ENCODE results near the gene MAGEA9.
A peak's percentile ranks its signal among the peaks of the same experiment; 100 is the strongest.
"Not testable (repeated sequence)": the region's sequence is repeated elsewhere in the genome, so short reads cannot be mapped to it uniquely, and the experiment has no call there.

The MAGEA9 gene

DNA sequence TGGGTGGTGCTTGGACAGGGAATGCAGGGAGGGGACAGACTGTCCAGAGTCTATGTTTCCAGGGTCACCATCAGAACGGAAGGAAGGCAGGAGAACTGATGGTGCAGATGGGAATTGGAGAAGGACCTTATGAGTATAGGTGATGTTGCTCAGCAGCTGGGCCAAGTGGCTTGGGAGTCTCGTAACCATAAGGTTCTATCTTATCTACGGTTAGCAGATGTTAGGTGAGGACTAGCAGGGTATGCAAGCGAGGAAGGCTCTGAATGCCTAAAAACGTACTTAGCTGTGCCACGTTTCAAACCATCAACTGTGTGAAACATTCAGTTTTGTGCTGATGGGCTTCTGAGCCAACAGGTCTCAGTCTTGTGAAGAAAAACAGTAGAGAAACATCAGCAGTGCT lies 22.4 kb downstream of the MAGEA9 start:
- FAIRE-seq = no peak

GRCh38 chrX:149807747-149808458 lies 26.2 kb downstream of the MAGEA9 start:
- DNase-seq (ENCODE audit: low spot score) = no peak
- FAIRE-seq = no peak

More for the DNA sequence above, 22.4 kb downstream of the MAGEA9 start:
- no peak for DNase-seq (ENCODE audit: low spot score)

- FAIRE-seq = no peak
- no peak for DNase-seq (ENCODE audit: low spot score)
These were observed 36.9 kb downstream of the MAGEA9 start for GRCh38 chrX:149818652-149819051.

DNA sequence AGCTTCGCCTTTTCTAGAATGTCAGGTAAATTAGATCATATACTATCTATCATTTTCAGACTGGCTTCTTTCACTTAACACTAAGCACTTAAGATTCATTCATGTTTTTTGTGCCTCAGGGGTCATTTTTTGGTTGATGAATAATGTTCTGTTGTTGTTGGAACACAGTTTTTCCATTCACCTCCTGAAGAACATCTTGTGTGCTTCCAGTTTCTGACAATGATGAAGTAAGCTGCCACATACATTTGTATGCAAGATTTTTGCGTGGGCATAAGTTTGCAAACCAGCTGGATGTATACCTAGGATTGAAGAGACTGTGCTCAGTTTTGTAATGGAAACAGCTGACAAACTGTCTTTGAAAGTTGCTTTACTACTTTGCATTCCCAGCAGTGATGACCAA lies 37.6 kb downstream of the MAGEA9 start:
- no peak for FAIRE-seq

DNA sequence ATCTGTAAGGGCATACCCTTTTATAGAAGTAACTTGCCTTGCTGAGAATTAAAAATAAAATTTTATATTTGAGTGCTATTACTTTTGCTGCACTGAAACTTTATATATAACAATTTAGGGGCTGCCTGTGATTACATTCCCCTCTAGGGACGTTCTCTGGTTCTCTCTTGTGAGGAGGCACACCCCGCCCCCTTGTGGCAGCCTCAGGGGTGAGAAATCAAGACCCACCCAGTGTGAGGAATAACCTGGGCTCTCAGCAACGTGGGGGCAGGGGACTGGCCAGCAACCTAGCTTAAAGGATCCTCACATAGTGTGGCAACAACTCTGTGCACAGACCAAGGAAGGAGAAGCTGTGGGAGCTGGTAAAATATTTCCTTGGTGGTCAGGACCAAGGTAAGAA lies 43.7 kb downstream of the MAGEA9 start:
- no peak for DNase-seq (ENCODE audit: low spot score)

More for the DNA sequence above, 37.6 kb downstream of the MAGEA9 start:
- DNase-seq (ENCODE audit: low spot score) = no peak

DNA sequence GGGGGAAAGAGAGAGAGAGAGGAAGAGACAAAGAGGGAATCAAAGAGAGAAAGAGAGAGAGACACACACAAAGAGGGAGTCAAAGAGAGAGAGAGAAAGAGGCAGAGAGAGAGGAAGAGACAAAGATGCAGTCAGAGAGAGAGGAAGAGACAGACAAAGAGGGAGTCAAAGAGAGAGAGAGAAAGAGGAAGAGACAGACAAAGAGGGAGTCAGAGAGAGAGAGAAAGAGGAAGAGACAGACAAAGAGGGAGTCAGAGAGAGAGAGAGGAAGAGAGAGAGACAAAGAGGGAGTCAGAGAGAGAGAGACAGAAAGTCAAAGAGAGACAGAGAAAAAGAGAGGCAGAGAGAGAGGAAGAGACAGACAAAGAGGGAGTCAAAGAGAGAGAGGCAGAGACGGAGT lies 45.5 kb downstream of the MAGEA9 start:
- FAIRE-seq (no peak), DNase-seq (ENCODE audit: low spot score) (no peak)

More for the DNA sequence above, 43.7 kb downstream of the MAGEA9 start:
- no peak for FAIRE-seq

- no peak for FAIRE-seq
These were observed 48.0 kb downstream of the MAGEA9 start for GRCh38 chrX:149829751-149830191.

DNA sequence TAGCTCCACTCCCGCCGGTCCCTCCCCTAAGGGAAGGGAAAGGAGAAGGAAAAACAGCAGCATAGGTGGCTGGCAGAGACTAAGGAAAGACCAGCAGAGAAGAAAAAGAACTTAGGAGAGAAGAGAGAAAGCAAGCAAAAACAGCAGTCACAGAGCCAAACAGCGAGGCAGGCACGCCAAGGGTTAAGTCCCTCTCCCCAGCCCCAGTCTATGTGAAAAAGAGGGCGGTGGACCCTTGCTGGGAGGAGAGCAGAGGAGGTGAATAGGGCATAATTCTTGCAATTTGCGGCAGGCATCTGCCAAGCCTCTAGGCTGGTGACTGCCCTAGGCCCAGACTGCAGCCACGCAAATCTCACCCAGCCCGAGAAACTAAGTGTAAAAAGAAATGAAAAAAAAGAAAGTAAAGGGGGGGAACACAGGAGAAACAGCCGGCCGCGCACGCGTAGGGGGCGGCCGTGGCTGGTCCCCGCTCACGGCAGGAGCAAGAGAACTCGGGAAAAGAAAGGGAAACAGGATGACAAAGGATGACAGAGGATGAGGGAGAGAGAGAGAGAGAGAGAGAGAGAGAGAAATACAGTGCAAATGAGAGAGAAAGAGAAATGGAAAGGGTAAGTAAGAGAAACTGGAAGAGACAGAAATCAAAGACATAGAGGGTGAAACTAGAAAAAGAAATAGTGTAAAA lies 48.6 kb downstream of the MAGEA9 start:
- DNase-seq (ENCODE audit: low spot score) = peak; percentile 17
- no peak for FAIRE-seq

More at GRCh38 chrX:149829751-149830191, 48.0 kb downstream of the MAGEA9 start:
- DNase-seq (ENCODE audit: low spot score) = peak; percentile 64

DNA sequence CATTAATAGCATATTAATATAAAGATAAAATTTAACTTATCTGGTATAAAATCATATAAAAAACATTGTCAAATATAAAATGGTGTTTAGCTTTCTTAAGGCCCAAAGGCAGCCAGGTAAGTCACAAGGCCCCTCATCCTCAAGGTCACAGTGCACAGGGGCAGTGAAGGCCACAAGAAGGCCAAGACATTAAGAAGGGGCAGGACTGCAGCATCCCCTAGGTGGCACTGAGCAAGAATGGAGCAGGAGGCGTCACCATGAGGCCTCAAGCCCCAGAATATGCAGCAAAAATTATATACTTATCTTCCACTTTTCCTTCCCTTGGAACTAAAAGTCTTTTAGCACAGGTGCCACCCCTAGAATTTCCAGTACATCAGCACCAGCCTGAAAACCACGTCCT lies 49.7 kb downstream of the MAGEA9 start:
- DNase-seq (ENCODE audit: low spot score) = no peak

DNA sequence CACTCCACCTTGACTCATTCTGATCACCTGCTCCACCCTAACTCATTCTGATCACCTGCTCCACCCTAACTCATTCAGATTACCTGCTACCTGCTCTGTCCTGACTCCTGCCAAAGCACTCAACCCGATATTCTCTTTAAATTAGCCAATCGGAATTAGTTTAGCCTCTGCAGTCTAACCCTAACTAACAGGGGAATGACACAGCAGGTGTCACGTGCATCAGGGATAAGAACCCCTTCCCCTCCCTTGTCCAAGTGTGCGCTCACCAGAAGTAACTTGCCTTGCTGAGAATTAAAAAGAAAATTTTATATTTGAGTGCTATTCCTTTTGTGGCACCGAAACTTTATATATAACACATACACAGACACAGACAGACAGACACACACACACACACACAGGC lies 55.0 kb downstream of the MAGEA9 start:
- not testable (repeated sequence) for DNase-seq (ENCODE audit: low spot score); FAIRE-seq

More for the DNA sequence above, 49.7 kb downstream of the MAGEA9 start:
- no peak for FAIRE-seq

GRCh38 chrX:149837167-149837566 lies 55.4 kb downstream of the MAGEA9 start:
- FAIRE-seq (no peak), DNase-seq (ENCODE audit: low spot score) (no peak)

Measured in RCC 7860 (cell line).